ENCODE data around the gene TPPP3. TPM values are rescaled to one million over a fixed set of nuclear protein-coding genes. Genes with fewer than 3 reads are reported as not detected.
A peak's percentile ranks its signal among the peaks of the same experiment; 100 is the strongest.

TPPP3 gene
- total RNA-seq, 1 experiment from 2014 or later: 3.1 TPM

DNA sequence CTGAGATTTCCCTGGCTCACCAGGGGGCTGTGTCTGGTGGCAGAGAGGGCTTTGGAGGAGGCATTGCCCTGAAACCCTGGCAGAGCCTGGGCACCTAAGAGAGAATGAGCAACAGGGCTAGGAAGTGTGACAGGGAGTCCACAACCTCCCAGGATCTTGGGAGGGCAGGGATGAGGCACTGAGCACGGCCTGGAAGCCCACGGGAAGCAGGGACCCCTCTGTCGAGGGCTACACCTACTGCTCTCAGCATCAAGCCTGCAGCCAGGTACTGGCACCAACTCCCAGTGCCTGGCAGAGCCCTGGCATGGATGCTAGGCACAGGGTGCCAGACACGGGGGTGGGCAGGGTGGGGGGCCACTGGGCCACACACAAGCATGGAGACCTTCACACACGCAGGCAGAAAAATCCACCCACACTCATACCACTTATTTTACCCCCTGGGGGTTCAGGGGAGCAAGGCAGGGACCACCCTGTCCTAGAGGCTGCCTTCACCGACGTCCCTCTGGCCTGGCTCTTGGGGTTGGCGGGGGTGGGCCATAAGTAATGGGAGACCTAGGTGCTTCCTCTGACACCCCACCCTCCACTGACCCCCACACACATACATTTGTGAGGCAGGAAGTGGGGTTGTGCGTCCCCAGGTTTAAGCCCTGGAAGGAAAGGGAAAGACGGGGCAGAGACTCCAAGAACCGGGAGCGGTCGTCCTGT lies 36.7 kb upstream of the TPPP3 start:
- ChIA-PET POLR2A (ENCODE audit: unreplicated experiment) (no interaction called here), CTCF (no interaction called here)
- DNase-seq: no peak
- H2AFZ ChIP-seq: peak overlapping the region; percentile 95
- H3K27ac ChIP-seq: no peak overlapping the region
- BruUV-seq (replicated peaks): no TSS peak
- no peaks in the 10 kb centered on the region for H3K9me3 ChIP-seq (ENCODE audit: insufficient read depth, low read depth)
- TF ChIP-seq, protein P1, sequence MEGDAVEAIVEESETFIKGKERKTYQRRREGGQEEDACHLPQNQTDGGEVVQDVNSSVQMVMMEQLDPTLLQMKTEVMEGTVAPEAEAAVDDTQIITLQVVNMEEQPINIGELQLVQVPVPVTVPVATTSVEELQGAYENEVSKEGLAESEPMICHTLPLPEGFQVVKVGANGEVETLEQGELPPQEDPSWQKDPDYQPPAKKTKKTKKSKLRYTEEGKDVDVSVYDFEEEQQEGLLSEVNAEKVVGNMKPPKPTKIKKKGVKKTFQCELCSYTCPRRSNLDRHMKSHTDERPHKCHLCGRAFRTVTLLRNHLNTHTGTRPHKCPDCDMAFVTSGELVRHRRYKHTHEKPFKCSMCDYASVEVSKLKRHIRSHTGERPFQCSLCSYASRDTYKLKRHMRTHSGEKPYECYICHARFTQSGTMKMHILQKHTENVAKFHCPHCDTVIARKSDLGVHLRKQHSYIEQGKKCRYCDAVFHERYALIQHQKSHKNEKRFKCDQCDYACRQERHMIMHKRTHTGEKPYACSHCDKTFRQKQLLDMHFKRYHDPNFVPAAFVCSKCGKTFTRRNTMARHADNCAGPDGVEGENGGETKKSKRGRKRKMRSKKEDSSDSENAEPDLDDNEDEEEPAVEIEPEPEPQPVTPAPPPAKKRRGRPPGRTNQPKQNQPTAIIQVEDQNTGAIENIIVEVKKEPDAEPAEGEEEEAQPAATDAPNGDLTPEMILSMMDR (conservative IDR thresholded peaks at IDR 0.05): no peak
- no peak for TF ChIP-seq EZH2 (IDR thresholded peaks at IDR 0.05; ENCODE audit: low read depth)
- H3K9me2 ChIP-seq (ENCODE audit: insufficient read depth): no peaks in the 10 kb centered on the region
- no peaks in the 10 kb centered on the region; the same call in none of the 2 replicates for H3K4me1 ChIP-seq (replicated peaks; ENCODE audit: insufficient read depth)
- peak overlapping the region; percentile 64 for H3K4me3 ChIP-seq
- intact Hi-C loops (cut with micrococcal nuclease; ENCODE audit: unreplicated experiment): no loop called here
- H3K79me2 ChIP-seq (ENCODE audit: low read depth): no peaks in the 10 kb centered on the region
- no peaks in the 10 kb centered on the region for H4K20me1 ChIP-seq (ENCODE audit: insufficient read depth)
- H3K4me2 ChIP-seq: peak overlapping the region; percentile 80
- H3K27me3 ChIP-seq (ENCODE audit: insufficient read depth, low read depth): no peaks in the 10 kb centered on the region
- H3F3A ChIP-seq (ENCODE audit: insufficient read depth, low read depth): peaks cover 23% of the 10 kb centered on the region; the same call in 1 of the 2 replicates
- H3K36me3 ChIP-seq (ENCODE audit: low read depth): no peaks in the 10 kb centered on the region

DNA sequence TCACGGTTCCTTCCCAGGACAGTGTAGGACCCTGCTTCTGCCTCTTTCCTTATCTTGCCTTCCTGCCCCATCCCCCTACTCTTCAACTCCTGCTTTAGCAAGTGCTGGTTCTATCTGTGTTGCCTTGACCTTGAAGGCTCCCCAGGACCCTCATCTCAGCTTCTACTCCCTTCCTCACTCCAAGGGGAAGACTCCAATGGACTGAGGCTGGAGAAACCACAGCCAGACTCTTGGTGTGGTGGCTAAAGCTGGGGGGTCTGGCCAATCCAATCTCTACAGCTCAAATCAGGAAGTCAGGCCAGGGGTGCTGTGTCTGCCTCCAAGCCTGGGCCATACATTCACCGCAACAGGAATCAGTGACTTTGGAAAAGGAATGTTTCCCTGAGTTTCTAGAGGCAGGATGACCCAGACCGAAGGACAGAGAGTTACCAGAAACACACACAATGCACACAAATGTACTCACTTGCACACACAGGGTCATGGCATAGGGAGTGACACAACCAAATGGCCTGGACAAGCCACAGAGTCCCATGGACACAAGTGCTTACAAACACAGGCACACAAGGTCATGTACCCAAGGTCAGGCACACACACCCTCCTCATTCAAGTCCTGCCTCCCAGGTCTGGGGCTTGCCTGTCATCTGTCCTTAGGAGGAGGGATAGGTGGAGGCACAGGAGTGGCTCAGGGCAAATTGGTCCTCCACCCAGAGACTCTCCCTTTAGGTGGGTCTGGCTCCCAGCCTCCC lies 35.9 kb upstream of the TPPP3 start:
- no peaks in the 10 kb centered on the region for H3K36me3 ChIP-seq (ENCODE audit: low read depth)
- no peaks in the 10 kb centered on the region for H4K20me1 ChIP-seq (ENCODE audit: insufficient read depth)
- intact Hi-C loops (cut with micrococcal nuclease; ENCODE audit: unreplicated experiment): no loop called here
- no peak for DNase-seq
- CTCF ChIA-PET: interaction anchor here (0.7 to 1.9 kb wide), 5 partner anchors 14 to 188 kb away, joined by 3 to 13 read pairs (median 4); no protein-coding TSS in a partner anchor
- no peaks in the 10 kb centered on the region for H3K27me3 ChIP-seq (ENCODE audit: insufficient read depth, low read depth)
- no peaks in the 10 kb centered on the region; the same call in none of the 2 replicates for H3K4me1 ChIP-seq (replicated peaks; ENCODE audit: insufficient read depth)
- H3K4me2 ChIP-seq: peak overlapping the region; percentile 80; the same call in 1 of the 2 replicates
- POLR2A ChIA-PET (ENCODE audit: unreplicated experiment): no interaction called here
- TF ChIP-seq, protein P1 (conservative IDR thresholded peaks at IDR 0.05): no peak
- no peak for TF ChIP-seq EZH2 (IDR thresholded peaks at IDR 0.05; ENCODE audit: low read depth)
- H3K4me3 ChIP-seq: no peak overlapping the region
- H3K27ac ChIP-seq: no peak overlapping the region
- peaks cover 20% of the 10 kb centered on the region; the same call in 1 of the 2 replicates for H3F3A ChIP-seq (ENCODE audit: insufficient read depth, low read depth)
- H2AFZ ChIP-seq: no peak overlapping the region
- no peaks in the 10 kb centered on the region for H3K9me3 ChIP-seq (ENCODE audit: insufficient read depth, low read depth)
- H3K9me2 ChIP-seq (ENCODE audit: insufficient read depth): no peaks in the 10 kb centered on the region
- no peaks in the 10 kb centered on the region for H3K79me2 ChIP-seq (ENCODE audit: low read depth)
- BruUV-seq (replicated peaks): no TSS peak

DNA sequence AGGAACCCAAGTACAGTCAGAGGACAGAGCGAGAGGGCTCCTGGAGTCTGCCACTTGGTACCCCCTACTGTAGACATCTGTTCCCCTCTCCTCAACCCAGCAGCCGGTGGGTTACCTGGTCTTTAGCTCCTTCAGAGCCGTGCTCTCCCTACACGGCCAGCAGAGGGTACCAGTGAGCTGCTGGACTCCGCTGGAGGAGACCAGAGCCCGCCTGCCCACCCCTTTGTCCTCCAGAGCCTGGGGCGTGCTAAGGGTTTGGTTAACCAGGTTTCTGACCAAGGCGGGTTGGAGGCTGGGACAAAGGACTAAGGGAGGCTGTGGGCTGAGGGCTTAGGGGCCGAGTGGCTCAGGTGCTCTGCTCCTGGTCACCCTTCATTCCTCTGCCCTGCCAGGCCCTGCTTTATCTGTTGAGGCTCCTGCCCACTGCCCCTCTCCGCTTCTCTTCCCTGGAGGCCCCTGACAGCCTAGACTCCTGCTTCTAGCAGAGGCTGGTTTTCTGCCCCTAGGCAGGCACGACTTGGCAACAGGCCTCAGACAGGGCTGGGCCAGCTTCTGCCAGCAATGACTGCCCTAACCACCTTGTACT lies 34.9 kb upstream of the TPPP3 start:
- Histone ChIP-seq H3K27me3 (ENCODE audit: insufficient read depth, low read depth) (no peaks in the 10 kb centered on the region), H2AFZ (no peak overlapping the region)
- POLR2A ChIA-PET (ENCODE audit: unreplicated experiment): interaction anchor here (0.6 kb wide), 2 partner anchors 52 to 1395 kb away, joined by 6 to 31 read pairs; no protein-coding TSS in a partner anchor

More for the DNA sequence above, 34.9 kb upstream of the TPPP3 start:
- no peaks in the 10 kb centered on the region for H3K9me2 ChIP-seq (ENCODE audit: insufficient read depth)
- H3K27ac ChIP-seq: no peak overlapping the region
- H3K4me1 ChIP-seq (replicated peaks; ENCODE audit: insufficient read depth): no peaks in the 10 kb centered on the region; the same call in none of the 2 replicates
- no peak overlapping the region for H3K4me2 ChIP-seq
- H3K9me3 ChIP-seq (ENCODE audit: insufficient read depth, low read depth): no peaks in the 10 kb centered on the region
- CTCF ChIA-PET: interaction anchor here (0.8 to 1.9 kb wide), 12 partner anchors 10 to 410 kb away, joined by 3 to 13 read pairs (median 4); no protein-coding TSS in a partner anchor
- no peaks in the 10 kb centered on the region for H3K79me2 ChIP-seq (ENCODE audit: low read depth)
- intact Hi-C loops (cut with micrococcal nuclease; ENCODE audit: unreplicated experiment): loop anchor here (1.0 kb wide), 1 partner anchor 37 kb away; no protein-coding TSS in a partner anchor
- no TSS peak for BruUV-seq (replicated peaks)
- H4K20me1 ChIP-seq (ENCODE audit: insufficient read depth): no peaks in the 10 kb centered on the region
- no peaks in the 10 kb centered on the region for H3K36me3 ChIP-seq (ENCODE audit: low read depth)
- DNase-seq: peak; percentile 59 to 74
- no peak overlapping the region for H3K4me3 ChIP-seq
- TF ChIP-seq, protein P1 (conservative IDR thresholded peaks at IDR 0.05): peak; percentile 79
- no peak for TF ChIP-seq EZH2 (IDR thresholded peaks at IDR 0.05; ENCODE audit: low read depth)
- peaks cover 20% of the 10 kb centered on the region; the same call in 1 of the 2 replicates for H3F3A ChIP-seq (ENCODE audit: insufficient read depth, low read depth)

Measured in PC-9 (cell line).